HG03378 (cell line): ENCODE data around the gene KLHL14.
"Not testable (repeated sequence)": the region's sequence is repeated elsewhere in the genome, so short reads cannot be mapped to it uniquely, and the experiment has no call there.

Experiments
- ATAC-seq: cut with Tn5 transposase; IDR thresholded peaks from one replicate; pipeline ENCODE4 v1.9.1; 2021; ENCODE audit warnings: mild to moderate bottlenecking, moderate library complexity; ENCODE audit not compliant: unreplicated experiment

The KLHL14 gene

DNA sequence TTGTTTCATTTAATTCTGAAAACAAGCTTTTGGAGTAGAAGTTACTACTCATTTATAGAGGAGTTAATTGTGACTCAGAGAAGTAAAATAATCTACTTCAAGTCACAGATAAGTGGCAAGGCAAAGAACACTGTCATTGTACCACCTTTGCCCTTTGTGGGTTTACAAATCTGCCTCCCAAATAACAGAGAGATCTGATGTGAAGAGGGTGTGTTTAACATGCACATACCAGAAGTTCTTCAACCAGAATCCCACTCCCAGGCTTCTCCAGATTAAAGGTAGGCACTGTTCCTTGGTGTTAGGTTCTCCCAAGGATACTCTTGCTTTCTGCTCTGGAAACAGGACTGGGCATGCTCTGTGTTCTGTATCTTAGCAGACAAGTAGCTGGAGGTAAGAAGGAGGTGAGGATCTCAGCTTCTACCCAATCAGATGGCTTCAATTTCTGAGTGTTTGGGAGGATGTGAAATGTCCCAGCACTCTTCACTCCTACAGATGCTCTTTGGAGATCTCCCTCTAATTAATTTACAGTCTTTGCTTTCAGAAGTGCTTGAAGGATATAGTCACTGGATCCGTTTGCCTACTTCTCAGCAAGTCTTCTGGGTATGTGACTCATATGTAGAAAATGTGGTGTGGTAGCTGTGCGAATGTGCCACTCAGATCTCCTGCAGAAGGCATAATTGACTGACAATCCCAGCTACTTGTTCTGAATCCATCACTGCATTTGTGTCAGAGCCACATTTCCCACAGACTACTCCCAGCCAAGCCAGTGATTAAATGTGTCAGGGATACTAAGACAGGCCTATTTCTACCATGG is 111.1 kb downstream of the KLHL14 start:
- no peak for ATAC-seq

GRCh38 chr18:32654507-32654906 is 118.3 kb downstream of the KLHL14 start:
- ATAC-seq: not testable (repeated sequence)

- ATAC-seq: not testable (repeated sequence)
Observed at GRCh38 chr18:32637659-32638058, 135.2 kb downstream of the KLHL14 start.

GRCh38 chr18:32637226-32637625 is 135.6 kb downstream of the KLHL14 start:
- ATAC-seq: no peak

- ATAC-seq: no peak
Observed at GRCh38 chr18:32634876-32635431, 137.9 kb downstream of the KLHL14 start.

DNA sequence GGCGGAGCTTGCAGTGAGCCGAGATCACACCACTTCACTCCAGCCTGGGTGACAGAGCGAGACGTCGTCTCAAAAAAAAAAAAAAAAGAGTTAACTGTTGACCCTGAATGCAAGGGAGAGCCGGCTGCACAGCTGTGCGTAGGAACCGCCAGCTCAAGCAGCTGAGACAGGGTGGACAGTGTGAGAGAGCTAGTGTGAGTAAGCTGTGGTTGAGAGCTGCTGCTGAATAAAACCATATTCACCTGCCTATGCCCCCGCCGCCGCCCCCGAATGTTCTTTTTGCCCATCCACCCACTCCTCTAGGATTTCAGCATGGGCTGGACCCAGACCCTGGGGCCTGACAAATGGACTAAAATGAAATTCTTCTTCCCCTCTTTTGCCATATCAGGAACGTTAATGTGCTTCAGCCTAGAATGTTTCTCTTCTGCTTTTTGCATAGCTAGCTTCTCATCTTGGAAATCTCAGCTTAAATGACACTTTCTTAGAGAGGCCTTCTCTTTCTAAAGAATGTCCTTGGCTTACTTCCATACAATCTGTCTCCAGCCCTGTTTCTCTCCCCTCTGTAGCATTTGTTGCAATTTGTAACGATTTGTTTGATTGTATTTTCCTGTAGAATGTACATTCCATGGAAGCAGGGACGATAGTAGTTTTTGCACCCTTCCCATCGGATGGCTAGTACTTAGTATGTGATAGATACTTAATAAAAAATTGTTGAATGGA is 142.7 kb downstream of the KLHL14 start:
- ATAC-seq: no peak

DNA sequence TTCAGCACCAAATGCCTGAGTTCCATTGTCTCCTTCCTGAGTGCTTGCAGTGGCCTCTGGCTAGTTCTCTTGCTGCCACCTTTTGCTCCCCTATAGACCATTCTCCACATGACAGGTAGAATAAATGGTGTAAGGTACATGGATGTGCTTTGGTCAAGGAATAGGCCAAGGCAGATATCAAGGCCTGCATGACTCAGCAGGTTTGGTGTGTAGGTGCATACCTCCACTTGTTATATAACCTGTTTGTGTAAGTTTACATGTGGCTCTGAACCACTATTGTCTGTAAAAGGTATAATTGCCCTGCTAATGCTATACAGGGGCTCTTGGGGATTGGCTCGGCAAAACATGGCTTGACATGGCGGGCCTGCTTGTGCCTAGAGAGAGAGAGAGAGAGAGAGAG is 143.5 kb downstream of the KLHL14 start:
- no peak for ATAC-seq

GRCh38 chr18:32624182-32624723 is 148.6 kb downstream of the KLHL14 start:
- ATAC-seq: no peak

GRCh38 chr18:32623563-32623962 is 149.3 kb downstream of the KLHL14 start:
- no peak for ATAC-seq
